ENCODE data around the gene PRDM7.
A peak's percentile ranks its signal among the peaks of the same experiment; 100 is the strongest.

Gene PRDM7

DNA sequence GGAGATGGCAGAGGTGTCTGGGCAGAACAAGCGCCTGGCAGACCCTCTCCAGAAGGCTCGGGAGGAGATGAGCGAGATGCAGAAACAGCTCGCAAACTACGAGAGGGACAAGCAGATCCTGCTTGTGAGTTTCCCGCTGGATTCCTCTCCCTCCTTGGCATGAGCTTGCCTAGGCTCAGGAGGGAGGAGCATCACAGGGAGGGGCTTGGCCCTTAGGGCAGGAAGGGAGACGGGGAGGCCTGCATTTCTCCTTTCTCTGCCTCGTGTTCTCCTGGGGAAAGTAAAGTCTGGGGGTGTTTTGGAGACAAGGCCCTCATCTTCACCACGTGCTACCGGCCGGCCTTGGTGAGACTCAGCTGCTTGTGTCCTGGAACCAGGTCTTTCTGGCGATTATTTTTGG is 39.9 kb downstream of the PRDM7 start:
- DNase-seq (ENCODE audit: low read depth, low spot score) = no peak

DNA sequence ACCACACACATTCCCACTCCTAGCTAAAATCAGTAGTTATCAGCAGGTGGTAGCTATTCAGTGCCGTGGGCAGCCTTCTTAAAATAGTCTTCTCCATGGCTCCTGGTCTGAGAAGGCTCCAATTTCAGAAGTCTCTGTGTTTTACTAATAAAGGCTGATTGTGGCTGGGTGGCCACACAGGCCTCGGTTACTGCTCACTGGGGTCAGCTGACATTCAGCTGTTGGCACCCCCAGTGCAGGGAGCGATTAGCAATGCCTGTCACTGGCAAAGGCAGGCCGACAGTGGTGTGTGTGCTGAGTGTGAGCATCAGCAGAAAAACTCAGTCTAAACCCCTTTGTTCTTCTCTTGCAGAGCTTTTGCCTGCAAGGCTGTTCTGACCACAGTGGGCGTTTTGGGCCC is 41.2 kb downstream of the PRDM7 start:
- no peak for DNase-seq (ENCODE audit: low read depth, low spot score)

DNA sequence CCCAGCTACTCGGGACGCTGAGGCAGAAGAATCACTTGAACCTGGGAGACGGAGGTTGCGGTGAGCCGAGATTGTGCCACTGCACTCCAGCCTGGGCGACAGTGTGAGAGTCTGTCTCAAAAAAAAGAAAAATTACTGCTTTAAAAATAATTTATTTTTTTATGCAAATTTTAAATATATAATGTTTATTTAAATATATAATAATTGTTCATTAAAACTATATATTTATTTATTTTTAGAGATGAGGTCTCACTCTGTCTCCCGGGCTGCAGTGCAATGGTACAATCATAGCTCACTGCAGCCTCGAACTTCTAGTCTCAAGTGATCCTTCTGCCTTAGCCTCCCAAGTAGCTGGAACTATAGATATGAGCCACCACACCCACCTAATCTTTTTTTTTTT is 42.6 kb downstream of the PRDM7 start:
- DNase-seq (ENCODE audit: low read depth, low spot score) = no peak

DNA sequence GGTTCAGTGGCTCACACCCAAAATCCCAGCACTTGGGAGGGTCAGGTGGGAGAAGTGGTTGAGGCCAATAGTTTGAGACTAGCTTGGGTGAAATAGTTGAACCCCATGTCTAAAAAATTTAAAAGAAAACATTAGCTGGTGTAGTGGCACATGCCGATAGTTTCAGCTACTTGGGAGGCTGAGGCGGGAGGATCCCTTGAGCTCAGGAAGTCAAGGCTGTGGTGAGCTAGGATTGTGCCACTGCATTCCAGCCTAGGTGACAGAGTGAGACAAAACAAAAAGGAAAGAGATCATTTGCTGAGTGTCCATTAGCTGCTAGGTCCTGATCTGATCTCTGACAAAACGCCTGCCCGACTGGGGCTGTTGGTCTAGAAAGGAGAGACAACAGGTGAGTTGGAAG is 43.7 kb downstream of the PRDM7 start:
- DNase-seq (ENCODE audit: low read depth, low spot score) = no peak

DNA sequence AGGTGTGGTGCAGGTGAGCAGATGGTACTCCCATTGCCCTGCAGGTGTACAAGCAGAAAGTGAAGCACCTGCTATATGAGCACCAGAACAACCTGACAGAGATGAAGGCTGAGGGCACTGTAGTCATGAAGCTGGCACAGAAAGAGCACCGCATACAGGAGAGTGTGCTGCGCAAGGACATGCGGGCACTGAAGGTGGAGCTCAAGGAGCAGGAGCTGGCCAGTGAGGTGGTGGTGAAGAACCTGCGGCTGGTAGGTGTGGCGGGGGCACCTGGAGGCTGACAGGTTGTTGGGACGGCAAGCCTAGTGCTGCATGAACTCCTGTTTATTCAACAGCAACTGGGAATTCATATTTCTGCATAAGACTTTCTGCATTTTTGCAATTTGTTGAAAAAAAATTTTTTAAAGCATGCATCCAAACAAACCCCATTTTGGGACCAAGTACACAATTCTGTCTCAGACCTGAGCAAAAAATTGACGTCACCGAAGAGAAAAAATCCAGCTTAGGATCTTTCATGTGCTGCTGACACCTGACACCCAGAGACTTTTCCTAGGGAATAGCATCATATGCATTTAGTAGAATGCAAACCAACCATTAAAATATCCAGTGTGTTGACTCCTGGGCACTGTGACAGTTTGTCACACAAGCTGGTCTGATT is 44.3 kb downstream of the PRDM7 start:
- DNase-seq (ENCODE audit: low read depth, low spot score) = no peak

DNA sequence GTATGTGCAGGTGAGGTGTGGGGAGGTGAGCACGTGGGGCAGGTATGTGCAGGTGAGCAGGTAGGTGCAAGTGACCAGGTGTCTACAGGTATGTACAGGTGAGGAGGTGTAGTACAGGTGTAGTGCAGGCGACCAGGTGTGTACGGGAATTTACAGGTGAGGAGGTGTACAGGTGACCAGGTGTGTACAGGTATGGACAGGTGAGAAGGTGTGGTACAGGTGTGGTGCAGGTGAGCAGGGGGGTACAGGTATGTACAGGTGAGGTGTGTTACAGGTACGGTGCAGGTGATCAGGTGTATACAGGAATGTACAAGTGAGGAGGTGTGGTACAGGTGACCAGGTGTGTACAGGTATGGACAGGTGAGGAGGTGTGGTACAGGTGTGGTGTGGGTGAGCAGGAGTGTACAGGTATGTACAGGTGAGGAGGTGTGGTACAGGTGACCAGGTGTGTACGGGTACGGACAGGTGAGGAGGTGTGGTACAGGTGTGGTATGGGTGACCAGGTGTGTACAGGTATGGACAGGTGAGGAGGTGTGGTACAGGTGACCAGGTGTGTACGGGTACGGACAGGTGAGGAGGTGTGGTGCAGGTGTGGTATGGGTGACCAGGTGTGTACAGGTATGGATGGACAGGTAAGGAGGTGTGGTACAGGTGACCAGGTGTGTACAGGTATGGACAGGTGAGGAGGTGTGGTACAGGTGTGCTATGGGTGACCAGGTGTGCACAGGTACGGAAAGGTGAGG is 45.0 kb downstream of the PRDM7 start:
- DNase-seq (ENCODE audit: low read depth, low spot score) = no peak

DNA sequence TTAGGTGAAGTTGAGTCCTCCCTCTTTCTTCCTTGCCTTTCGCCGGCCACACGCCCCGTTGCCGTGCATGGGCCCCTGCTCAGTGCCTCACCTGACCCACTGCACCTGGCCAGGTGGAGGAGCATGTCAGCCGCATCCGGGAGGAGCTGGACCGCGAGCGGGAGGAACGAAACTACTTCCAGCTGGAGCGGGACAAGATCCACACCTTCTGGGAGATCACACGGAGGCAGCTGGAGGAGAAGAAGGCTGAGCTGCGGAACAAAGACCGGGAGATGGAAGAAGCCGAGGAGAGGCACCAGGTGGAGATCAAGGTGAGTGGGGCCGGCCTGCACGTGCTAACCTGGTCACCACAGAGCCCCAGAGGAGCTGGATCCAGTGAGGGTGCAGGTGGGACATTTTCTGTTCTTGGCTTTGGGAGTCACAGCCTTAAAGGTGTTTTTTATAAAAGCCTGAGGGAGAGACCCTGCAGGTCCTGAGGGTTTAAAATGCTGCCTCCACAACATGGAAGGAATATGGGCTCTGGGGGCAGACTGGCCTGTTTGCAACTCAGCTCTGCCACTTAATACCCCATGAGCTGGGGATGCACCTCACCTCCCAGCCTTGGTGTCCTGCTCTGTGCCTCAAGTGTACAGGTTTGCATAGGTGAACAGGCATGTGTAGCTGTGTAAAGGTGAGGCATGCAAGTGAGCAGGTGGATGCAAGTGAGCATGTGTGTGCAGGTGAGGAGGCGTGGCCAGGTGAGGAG is 45.8 kb downstream of the PRDM7 start:
- DNase-seq (ENCODE audit: low read depth, low spot score) = no peak

DNA sequence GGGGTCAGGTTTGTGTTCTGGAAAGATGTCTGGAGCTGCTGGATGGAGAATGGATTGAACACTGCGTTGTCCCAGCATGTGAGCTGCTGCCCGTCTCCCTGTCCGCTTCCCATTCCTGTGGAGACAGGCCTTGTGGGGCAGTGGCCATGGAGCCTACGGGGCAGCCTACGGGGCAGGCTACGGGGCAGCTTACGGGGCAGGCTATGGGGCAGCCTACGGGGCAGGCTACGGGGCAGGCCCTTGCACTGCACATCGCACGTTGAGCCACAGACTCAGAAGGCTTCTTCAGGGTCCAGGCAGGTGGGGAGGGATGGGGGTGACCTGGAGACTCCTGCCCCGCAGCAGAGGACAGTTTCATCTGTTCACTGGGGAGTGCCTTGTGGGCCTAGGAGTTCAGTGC is 48.1 kb downstream of the PRDM7 start:
- no peak for DNase-seq (ENCODE audit: low read depth, low spot score)

DNA sequence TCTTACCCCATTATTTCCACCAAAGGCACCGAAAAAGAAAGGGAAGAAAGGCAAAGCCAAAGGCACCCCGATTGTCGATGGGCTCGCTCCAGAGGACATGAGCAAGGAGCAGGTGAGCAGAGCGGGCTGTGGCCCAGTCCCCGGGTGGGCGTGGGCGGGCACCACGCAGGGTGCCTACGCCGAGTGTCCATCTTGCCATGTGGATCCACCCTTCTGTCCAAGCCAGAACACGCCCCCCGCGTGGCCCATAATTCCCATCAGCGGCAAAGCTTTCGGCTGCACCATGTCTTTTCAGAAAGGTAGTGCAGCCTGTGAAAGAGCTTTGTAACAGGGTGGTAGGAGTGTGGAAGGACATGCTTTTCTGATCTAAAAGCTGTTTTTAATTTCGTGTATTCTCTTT is 49.5 kb downstream of the PRDM7 start:
- no peak for DNase-seq (ENCODE audit: low read depth, low spot score)

DNA sequence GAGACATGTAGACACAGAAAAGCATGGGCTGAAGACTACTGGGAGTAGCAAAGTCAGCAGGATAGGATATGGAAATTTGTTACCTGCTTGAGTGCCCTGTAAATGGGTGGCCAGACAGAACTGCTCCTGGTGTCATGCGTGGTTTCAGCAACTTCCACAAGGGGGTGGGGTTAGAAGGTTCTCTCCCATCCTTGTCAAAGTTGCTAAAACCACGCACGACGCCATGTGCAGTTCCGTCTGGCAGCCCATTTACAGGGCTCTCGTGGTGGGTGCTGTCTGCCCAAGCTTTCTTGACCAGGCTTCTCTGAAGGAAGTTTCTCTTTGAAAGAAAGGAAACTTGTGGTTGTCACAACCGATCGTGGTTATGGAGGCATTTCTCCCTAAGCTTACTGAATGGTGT is 51.0 kb downstream of the PRDM7 start:
- DNase-seq (ENCODE audit: low read depth, low spot score) = no peak

DNA sequence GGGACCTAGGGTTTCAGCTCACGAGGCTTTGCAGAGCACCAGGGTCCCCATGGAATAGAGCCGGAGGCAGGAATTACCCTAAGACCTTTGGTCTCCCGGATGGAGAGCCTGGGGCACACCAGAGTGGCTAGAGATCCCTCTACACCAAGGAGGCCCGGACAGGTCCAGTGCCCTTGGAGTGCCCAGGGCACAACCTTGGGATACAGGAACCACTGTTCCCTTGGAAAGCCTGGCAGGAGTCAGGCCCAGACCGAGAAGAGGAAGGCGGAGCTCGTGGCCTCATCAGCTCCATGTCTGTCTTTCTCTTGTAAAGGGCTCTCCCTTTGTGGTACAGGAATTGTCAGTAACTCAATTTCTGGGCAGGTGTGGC is 54.1 kb downstream of the PRDM7 start:
- no peak for DNase-seq (ENCODE audit: low read depth, low spot score)

DNA sequence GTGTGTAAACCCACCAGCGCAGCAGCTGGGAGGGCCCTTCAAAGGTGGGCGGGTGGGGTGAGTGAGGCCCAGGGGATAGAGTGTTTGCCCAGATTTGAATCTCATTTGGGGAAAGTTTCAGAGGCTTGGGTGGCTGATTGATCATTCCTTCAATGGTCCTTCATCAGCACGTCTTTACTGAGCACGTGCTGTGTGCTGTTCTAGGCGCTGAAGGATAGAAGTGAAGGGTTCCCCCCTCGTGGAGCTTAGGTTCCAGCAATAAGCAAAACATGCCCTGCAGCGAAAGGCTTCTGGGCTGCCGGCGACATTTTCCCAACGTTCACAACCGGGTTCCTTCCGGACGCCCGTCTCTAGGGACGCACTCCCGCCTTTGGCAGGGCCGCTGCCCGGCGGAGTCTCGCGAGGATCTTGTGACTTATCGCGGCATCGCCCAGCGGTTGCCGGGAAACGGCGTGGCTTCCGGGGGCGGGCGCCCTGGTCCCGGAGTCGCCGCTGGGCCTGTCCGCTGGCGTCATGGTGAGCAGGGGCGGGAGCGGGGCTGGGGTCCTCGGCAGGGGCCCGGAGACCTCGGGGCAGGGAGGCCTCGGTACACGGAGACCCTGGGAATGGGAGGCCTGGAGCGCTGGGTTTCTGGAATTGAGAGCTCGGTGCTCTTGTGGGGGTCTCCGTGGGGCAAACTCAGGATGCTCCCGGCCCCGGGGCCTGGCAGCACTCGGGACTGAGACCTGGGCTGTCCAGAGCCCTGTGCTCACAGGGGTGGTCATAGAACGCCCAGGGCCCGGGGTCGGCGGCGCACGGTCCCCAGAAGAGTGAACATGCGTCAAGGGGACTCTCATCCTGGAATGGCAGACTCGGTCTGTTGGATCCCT is 54.7 kb downstream of the PRDM7 start:
- DNase-seq (ENCODE audit: low read depth, low spot score) = peak; percentile 60

DNA sequence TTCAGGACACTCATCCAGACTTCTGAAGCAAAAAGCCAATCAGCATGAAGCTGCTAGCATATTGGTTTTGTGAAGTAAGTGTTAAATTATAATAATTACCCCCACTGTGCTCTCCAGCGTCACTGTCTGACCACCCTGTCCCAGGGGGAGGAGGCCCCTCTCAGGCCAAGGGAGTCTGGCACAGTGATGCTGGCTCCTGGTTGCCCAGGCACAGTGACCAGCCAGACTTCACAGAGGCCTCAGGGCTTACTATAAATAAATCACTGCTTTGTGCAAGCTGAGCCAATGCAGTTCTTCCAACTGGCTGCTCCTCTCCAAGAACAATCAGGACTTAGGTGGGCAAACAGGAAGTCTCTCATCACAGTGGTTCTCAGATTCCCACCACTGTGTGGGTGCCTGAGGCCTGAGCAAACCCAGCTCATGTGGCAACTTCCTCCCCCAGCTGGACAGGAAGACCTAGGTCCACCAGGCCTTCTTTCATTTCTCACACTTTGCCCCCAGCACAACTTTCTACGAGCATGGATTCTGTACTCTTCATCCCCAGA is 56.2 kb downstream of the PRDM7 start:
- DNase-seq (ENCODE audit: low read depth, low spot score) = no peak

DNA sequence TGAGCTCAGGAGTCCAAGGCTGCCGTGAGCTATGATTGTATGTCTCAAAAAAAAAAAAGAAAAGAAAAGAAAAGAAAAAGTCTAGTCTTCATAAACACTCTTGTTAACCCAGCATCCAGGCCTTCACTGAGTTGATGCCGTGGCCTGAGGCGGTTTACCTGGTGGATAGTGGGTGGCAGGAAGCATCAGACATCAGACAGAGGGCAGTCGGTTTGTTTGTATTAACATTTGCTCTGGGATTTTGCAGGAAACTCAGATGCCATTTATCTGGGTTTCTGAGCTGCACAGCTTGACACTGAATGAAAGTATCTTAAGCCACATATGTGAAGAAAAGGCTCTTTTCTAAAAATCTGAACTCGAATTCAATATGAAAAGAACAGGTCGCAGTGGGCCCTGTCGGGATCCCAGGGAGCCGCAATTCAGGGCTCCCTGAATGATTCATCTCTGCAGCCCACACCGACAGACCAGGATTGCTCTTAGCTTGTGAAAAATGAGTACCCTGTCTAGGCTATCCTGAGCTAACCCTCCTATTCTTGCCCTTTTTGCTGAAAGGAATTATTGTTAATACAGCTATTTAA is 56.8 kb downstream of the PRDM7 start:
- DNase-seq (ENCODE audit: low read depth, low spot score) = no peak

DNA sequence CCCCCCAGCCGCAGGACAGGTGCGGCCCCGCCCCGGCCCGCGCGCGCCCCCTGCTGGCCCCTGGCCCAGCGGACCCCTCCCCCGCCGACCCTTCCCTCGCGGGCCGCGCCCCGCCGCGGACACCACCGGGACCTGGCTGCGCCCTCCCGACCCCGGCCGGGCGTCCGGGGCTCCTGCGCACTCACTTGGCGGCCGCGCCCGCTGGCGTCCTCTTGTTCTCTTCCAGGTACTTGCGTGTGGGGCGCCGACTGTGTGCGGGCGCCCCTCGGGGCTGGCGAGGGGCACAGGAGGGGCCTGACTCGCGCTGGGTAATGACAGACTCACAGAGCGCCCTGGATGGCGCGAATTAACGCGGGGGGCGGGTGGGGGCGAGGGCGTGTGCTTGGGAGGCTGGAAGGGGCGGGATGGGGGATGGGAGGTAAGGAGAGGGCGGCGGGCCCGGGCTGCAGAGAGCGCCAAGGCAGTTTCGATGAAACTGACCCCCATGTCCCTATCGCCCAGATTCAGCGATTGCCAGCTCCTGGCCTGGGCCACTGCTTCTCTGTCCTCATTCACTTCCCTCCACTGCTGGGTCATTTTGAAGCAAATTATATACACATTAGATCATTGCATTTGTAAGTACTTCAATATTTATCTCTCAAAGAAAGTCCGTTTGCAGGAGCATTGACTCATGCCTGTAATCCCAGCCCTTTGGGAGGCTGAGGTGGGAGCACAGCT is 57.4 kb downstream of the PRDM7 start:
- DNase-seq (ENCODE audit: low read depth, low spot score) = no peak

DNA sequence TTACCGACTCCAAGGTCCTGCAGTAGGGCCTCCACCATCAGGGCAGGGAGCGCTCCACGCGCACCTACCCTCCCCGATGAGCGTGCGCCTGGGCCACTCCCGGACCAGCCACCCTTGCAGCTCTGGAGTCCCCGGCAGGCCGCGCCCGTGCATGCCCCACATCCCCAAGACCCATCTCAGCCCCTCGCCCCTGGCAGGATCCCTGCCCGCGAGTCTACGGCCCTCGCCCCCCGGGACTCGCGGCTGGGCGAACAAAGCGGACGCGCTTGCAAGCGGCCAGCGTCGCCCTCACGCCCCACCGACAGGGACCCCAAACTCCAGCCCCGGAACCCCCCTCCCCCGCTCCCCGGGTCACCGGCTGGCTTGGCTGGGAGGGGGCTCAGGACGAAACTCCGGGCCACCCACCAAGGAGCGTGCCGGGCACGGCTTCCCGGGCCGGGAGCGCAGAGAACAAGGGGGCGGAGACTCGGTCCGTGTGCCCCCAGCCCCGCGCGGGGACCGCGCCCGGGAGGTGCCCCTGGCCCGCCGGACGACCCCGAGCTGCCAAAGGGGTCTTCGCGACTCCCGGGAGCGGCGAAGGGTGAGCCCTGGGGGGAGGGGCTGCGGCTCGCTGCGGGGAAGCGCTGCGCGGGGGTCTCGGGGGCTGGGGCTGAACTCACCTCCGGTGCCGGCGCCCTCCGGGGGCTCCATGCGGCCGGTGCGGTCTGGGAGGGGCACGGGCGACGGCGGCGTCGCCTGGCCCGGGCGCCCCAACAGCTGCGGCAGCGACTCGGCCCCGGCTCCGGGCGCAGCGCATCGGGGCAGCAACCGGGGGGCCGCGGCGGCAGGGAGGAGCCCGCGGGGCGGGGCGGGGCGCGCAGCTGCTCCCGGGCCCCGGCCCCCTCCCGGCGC is 58.2 kb downstream of the PRDM7 start, which contains the start of gene DBNDD1:
DBNDD1 (minus strand) TSS at position 805 of the 891 bp plus-strand sequence; CDS start at position 690, 115 bp downstream.
- no peak for DNase-seq (ENCODE audit: low read depth, low spot score)

DNA sequence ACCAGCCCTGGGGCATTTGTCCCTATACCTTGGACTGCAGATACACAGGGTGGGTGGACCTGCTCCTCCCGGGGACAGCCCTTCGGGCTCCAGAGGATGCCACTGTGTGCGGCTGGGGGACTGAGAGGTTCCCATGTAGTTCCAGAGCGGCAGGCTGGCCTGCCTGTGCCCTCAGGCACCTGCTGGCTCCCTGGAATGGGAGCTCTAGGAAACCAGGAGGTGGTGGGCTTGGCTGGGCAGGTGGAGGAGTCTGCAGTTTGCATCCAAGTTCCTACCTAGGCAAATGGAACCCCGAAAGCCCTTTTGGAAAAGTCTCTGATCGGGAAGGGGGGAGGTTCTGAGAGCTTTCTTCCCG is 58.9 kb downstream of the PRDM7 start:
- DNase-seq (ENCODE audit: low read depth, low spot score) = no peak

DNA sequence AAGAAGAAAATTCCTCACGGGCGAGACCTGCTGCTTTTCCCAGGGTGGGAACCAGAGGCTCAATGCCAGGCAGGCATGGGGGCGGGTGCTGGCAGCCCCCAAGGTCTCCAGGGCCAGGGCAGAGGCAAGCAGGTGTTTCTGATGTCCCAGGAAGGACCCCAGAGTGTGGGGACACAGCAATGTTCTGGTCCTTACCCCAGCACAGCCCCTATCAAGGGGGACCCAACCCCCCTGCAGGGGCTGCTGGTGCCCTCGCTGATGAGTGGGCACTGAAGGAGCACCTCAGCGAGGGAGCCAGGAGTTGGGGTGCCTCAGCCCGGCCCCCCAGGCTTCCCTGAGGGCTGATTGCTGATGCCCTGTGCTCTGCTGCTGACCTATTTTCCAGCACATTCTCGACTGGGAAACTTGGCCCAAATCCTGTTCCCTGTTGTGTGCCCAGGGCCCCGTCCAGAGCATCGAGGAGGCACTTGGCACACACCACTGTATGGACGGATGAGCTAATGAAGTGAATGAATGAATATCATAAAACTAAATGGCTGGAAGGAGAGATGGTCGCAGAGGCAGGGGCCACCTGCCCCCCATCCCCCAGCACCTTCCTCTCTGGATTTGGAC is 60.7 kb downstream of the PRDM7 start:
- no peak for DNase-seq (ENCODE audit: low read depth, low spot score)
